ENCODE results near the gene CHAD. TPM values are rescaled to one million over a fixed set of nuclear protein-coding genes. Genes with fewer than 3 reads are reported as not detected.

CHAD gene
- total and polyA plus RNA-seq, 2 of the 13 experiments (the other 11 are each of a cell fraction or from before 2014, with no cell fraction given), result 1.4 TPM; not detected in 1

DNA sequence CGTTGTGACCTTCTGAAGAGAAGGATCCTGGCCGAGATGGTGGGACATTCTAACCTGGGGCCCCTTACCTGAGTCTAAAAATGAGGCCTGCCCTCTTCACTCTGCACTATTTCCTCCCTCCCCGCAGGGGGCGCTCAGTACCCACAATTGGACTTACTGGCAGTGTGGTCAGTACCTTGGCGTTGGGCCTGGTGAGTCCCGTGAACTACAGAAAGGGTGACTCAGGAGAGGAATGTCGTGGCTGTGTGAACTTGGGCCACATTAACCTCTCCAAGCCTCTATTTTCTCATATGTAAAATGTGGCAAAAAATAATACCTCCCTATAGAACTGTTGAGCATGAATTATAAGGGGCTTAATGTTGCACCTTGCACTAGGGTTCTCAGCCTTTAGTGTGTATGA, 13.8 kb upstream of the CHAD start:
- ChIA-PET CTCF (ENCODE audit: low intra/inter-chr PET ratio, low total read pairs) (interaction anchor here (1.3 to 2.8 kb wide), 5 partner anchors 18 to 145 kb away, joined by 4 to 16 read pairs (median 7); partner anchors contain the start of gene LRRC59), POLR2A (interaction anchor here (0.7 to 0.8 kb wide), 2 partner anchors 60 to 85 kb away, joined by 3 to 5 read pairs; partner anchors contain the start of gene LRRC59)
- peaks cover 28% of the 10 kb centered on the region for H3K4me1 ChIP-seq (ENCODE audit: insufficient read depth, low read length)
- WGBS (ENCODE audit: low lambda C conversion rate), result 2% methylated on average over 7 of the region's 7 CpGs
- H3K36me3 ChIP-seq (replicated peaks in 1 of 2; ENCODE audit: control insufficient read depth in 1 of 2, insufficient read depth in 2 of 2, low read length in 2 of 2), result peaks cover 9 to 19% of the 10 kb centered on the region in 2 experiments; a peak in 4 of 5 replicates
- FAIRE-seq (peak; percentile 93), DNase-seq (ENCODE audit: low spot score) (peak; percentile 96), ATAC-seq (peak; percentile 50)
- intact Hi-C loops (cut with micrococcal nuclease; ENCODE audit: unreplicated experiment), result loop anchor here (1.0 kb wide), 5 partner anchors 19 to 211 kb away; partner anchors contain the start of gene SPATA20
- no peaks in the 10 kb centered on the region for H3K27me3 ChIP-seq (ENCODE audit: control insufficient read depth in 1 of 2, insufficient read depth in 2 of 2, low read length in 2 of 2)
- no peaks in the 10 kb centered on the region for H3K9me3 ChIP-seq (ENCODE audit: low read length)
- in situ Hi-C loops (cut with HindIII; ENCODE audit: extremely low pct_ligation_motif_present, low pct_unique_long_range_greater_than_20kb), result loop anchor here (5.0 kb wide), 2 partner anchors 145 to 215 kb away; no protein-coding TSS in a partner anchor
- H2AFZ ChIP-seq (ENCODE audit: low read length), result no peak overlapping the region
- H3K79me2 ChIP-seq (ENCODE audit: insufficient read depth, low read length), result peaks cover 3% of the 10 kb centered on the region
- no peak overlapping the region for H3K27ac ChIP-seq (ENCODE audit: extremely low read length, insufficient read depth, low read length)
- no TSS peak for BruUV-seq (replicated peaks)
- H4K20me1 ChIP-seq (ENCODE audit: insufficient read depth, low read length), result peaks cover 4% of the 10 kb centered on the region; the same call in 1 of the 2 replicates
- no peak overlapping the region; the same call in 1 of the 2 replicates for H3K9ac ChIP-seq (ENCODE audit: insufficient read depth, low read depth, low read length)
- no peak overlapping the region for H3K4me3 ChIP-seq (replicated peaks in 1 of 3; ENCODE audit: insufficient read depth in 1 of 3, low read depth in 2 of 3, low read length in 3 of 3)
- peak overlapping the region; percentile 10; the same call in 1 of the 2 replicates for H3K4me2 ChIP-seq (ENCODE audit: low read depth, low read length)
- TF ChIP-seq ZMAT3 (CRISPR knock-in tag; conservative IDR thresholded peaks at IDR 0.05) (0 out of 2 replicates have a peak, but pooled peaks have one; percentile 32), ZFP62 (CRISPR knock-in tag; IDR thresholded peaks at IDR 0.05) (no peak), MAFK (conservative IDR thresholded peaks at IDR 0.05 in 1 of 2, IDR thresholded peaks at IDR 0.05 in 1 of 2; ENCODE audit: low read length in 2 of 2) (no peak), CERS6 (CRISPR knock-in tag; IDR thresholded peaks at IDR 0.05) (no peak), GFI1 (CRISPR knock-in tag; IDR thresholded peaks at IDR 0.05; ENCODE audit: borderline replicate concordance) (no peak), ZNF282 (IDR thresholded peaks at IDR 0.05; ENCODE audit: partially characterized antibody) (no peak), MNT (IDR thresholded peaks at IDR 0.05) (no peak), POGZ (CRISPR knock-in tag; IDR thresholded peaks at IDR 0.05) (0 out of 2 replicates have a peak, but pooled peaks have one; percentile 30), ZNF777 (CRISPR knock-in tag; IDR thresholded peaks at IDR 0.05) (no peak), SAFB2 (CRISPR knock-in tag; IDR thresholded peaks at IDR 0.05; ENCODE audit: borderline replicate concordance, low read depth) (no peak), SOX5 (CRISPR knock-in tag; IDR thresholded peaks at IDR 0.05; ENCODE audit: borderline replicate concordance) (peak; percentile 53; the same call in 1 of the 2 replicates), ZNF326 (CRISPR knock-in tag; IDR thresholded peaks at IDR 0.05; ENCODE audit: borderline replicate concordance) (no peak), ZBTB33 (CRISPR knock-in tag; IDR thresholded peaks at IDR 0.05) (peak; percentile 49; the same call in 1 of the 2 replicates), ZNF335 (CRISPR knock-in tag; IDR thresholded peaks at IDR 0.05) (peak; percentile 75; the same call in 1 of the 2 replicates), KDM6A (CRISPR knock-in tag; IDR thresholded peaks at IDR 0.05; ENCODE audit: low read depth) (no peak), NBN (conservative IDR thresholded peaks at IDR 0.05) (no peak), ASH2L (IDR thresholded peaks at IDR 0.05; ENCODE audit: insufficient read length, low read depth, low read length) (no peak)
- TF ChIP-seq, protein P1, sequence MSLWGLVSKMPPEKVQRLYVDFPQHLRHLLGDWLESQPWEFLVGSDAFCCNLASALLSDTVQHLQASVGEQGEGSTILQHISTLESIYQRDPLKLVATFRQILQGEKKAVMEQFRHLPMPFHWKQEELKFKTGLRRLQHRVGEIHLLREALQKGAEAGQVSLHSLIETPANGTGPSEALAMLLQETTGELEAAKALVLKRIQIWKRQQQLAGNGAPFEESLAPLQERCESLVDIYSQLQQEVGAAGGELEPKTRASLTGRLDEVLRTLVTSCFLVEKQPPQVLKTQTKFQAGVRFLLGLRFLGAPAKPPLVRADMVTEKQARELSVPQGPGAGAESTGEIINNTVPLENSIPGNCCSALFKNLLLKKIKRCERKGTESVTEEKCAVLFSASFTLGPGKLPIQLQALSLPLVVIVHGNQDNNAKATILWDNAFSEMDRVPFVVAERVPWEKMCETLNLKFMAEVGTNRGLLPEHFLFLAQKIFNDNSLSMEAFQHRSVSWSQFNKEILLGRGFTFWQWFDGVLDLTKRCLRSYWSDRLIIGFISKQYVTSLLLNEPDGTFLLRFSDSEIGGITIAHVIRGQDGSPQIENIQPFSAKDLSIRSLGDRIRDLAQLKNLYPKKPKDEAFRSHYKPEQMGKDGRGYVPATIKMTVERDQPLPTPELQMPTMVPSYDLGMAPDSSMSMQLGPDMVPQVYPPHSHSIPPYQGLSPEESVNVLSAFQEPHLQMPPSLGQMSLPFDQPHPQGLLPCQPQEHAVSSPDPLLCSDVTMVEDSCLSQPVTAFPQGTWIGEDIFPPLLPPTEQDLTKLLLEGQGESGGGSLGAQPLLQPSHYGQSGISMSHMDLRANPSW (CRISPR knock-in tag; IDR thresholded peaks at IDR 0.05; ENCODE audit: borderline replicate concordance), result no peak
